Kidney glomerular epithelial cell (primary cell): ENCODE results near the gene COL6A2.
"Not testable (repeated sequence)": the region's sequence is repeated elsewhere in the genome, so short reads cannot be mapped to it uniquely, and the experiment has no call there.

Source experiments
- DNase-seq: peaks from one replicate; lab custom pipeline; 2025; lab: John Stamatoyannopoulos, UW

The COL6A2 gene

DNA sequence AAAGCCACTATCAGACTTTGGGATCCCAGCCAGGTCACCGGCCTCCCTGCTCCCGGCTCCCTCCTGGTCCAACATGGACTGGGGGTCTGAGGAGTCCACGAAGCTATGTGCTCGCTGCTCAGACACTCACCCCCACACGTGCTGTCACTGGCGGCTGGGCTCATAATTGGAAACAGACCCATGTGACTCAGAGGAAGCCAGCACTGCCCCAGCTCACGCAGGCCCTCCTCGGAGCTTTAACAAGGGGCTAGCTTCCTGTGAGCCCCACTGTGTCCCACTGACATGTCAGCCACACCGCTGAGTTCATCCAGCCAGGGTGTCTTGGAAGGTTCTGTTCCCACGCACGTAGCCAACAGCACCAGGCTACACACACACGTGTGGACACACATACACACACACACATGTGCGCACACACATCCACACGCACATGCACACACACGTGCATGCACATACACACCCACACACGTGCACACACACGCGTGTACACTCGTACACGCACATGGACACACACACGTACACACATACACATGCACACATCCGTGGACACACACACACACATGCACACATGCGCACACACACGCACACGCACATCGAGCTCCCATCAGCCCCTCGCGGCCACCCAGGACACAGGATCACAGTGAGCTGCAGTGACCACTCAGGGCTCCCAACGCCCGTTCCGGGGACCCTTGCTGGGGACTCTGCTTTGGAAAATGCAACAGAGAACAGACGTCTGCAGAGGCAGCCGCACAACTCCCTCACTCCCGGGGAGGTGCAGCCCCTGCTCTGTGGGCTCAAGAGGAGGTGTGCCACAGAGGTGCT is 18.4 kb upstream of the COL6A2 start:
- no peak for DNase-seq

DNA sequence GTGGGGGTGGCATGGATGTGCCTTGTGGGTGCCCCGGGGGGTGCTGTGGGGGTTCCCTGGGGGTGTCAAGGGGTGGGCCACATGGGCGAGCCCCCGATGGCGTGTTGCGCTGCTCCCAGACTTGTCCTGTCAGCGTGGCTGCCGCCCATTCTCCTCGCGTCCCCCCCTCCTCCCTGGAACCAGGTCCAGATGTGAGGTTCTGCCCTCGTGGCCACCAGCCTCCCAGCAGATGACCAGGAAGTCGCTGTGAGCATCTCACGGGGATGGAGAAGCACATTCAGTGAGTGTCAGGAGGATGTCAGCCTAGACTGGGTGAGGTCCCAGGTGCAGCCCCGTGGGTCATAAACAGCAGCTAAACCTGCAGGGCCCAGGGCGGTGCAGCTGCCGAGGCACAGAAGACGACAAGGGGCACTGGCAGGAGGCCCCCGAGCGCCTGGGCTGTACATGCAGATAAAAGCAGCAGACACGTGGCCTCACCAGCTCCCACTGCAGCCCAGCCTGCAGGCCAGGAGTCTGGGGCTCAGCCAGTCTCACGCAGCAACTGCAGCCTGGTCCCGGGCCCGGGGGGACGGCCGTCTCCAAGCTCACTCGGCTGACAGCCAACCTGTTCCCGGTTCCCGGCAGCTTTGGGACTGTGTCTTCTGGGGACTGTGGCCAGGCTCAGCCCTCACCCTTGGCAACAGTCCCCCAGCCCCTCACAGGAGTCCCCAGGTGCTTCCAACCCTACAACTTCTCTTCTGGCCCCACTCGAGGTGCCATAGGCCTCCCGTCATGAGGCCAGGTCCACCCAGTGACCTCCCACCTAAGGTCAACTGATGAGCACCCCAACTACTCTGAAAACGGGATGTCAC is 17.5 kb upstream of the COL6A2 start:
- DNase-seq: no peak

DNA sequence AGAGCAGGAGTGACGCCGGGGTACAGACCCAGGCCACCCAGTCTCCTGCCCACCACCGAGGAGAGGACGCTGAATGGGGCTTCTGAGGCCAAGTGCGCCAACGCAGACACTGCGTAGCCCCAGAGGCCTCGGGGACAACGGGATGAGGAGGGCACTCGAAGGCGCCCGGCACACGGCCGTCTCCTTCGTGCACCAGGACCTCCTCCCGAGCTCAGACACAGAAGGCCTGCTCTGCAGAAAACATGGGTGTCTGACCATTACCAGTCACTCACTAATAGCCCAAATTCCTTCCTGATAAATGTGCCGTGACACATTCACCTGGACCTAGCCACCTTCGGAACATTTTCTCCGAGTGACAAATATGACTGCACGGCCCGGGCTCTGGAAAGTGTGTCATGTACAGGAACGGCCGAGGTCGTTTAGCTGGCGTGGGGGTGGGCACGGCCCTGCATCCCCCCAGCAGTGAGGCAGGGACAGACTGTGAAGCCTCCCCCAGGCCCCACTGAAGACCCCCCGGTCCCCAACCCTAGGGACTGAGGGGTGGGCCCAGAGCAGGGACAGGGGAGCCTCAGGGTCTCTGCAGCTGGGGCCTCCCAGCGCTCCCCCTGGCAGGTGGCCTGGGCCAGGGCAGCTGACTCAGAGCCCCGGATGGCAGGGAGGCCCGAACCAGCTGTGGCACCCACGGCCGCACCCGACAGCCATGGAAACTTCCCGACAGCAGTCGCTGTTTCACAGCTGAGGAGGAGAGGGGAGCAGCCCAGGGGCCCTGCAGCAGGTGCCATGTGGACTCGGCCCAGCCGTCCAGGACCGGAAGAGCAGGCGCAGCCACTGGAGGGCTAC is 16.7 kb upstream of the COL6A2 start:
- no peak for DNase-seq

DNA sequence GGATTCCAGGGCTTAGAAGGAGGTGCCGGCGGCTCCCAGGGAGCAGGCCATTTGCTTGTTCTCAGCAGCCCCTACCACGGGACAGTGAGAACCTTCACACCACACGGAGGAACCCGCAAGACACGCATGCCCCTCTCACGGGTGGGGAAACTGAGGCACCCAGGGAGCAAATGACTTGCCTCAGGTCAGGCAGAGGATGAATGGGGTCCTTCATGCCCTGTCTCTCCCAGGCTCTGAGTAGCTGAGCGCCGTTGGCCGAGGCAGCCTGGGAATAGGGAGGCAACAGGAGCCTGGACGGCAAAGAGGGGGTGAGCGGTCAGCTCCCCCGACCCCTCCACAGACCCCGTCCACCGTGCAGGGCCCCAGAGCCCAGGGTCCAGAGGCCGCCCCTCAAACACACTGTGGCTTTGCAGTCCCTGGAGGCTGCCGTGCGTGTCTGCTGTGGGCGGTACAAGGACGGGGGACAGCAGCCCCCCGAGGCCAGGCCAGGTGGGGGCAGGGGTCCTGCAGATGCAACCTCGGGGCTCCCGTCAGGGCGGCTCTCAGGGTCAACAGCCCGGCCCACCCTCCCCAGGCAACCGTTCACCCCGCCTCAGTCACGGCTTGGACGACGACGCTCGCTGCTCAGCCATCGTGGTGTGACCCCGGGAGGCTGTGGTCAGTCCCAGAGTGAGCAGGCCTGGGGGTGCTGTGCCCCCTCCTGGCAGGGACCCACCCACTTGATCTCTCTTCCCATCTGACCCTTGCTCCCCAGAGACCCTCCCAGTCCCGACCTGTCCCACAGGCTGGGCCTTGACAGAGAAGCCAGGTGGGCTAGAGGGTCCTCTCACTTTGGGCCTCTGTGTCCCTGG is 15.8 kb upstream of the COL6A2 start:
- no peak for DNase-seq

DNA sequence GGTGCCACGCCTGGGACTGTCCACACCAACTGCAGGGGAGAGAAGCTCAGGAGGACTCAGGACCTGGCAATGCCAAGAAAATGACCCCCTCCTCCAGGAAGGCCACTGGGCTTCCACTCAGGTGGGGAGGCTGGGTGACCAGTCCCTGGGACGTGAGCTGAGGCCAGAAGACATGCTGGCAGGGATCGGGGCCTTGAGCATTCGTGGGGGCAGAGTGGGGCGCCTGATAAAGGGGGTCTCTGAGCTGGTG is 15.3 kb upstream of the COL6A2 start:
- DNase-seq: no peak

DNA sequence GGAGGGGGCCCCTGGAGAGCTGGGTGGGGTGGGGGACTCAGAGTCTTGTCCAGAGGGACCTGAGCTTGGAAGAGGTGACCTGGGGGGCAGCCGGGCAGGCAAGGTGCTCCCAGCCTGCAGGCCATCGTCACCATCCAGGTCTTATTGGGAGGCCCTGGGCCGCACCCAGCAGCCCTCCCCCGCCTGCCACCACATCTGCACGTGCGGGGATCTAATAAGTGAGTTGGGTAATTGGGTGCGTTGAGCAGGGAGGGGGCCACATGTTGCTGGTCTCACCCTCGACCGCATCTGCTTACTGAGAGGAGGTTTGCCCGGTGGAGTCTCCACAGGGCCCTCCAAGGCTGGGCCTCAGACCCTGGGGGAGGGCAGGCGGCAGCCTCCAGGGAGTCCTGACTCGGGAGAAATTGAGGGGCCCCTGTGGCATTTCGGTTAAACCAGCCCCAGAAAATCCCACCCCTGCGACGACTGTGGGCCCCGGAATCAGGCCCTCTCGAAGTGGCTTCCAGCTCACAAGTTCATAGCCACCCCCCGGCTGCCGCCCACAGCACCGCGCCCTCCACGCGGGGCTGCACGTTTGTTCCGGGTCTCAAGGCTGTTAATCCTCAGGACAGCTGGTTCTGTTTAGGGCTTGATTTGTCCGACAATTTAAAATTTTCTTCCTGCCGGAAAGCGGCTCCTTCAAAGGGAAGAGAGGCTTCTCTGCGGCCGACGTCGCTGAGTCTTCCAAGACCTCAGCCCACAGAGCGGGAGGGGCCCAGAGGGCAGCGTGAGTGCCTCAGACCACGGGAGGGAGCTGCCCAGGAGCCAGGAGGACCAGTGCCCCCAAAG is 14.7 kb upstream of the COL6A2 start:
- DNase-seq: no peak

DNA sequence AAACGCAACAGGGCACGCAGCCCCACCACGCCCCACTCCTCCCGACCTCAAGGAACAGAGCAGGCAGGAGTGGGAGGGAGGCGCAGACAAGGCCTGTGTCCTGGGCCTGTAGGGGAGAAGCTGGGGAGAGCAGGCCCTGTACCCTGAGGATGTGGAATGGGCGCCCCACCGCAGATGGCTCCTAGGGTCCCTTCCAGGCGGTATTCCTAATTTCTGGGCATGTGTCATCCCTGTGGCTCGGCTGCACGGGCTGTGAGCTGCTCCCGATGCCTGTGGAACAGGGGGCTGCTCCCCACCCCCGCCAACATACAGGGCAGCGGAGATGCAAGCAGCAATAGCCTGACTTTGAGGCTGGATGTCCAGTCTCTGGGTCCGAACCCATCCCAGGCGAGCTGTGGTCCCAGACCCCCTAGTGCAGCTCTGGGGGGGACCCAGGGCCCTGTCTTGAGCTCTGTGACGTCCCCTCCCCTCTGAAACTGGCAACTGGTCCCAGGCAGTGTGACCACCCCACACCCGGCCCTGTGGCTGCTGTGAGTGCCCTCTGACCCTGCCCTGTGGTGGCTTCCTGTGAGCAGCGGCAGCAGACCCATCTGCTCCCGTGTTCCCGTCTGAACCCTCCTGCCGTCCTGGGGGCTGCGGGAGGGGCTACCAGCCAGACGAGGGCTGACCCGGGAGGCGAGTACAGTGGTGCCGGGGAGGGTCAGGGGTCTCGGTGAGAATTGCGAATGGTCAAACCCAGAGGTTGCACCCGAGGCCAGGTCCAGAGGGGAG is 13.9 kb upstream of the COL6A2 start:
- DNase-seq: no peak

DNA sequence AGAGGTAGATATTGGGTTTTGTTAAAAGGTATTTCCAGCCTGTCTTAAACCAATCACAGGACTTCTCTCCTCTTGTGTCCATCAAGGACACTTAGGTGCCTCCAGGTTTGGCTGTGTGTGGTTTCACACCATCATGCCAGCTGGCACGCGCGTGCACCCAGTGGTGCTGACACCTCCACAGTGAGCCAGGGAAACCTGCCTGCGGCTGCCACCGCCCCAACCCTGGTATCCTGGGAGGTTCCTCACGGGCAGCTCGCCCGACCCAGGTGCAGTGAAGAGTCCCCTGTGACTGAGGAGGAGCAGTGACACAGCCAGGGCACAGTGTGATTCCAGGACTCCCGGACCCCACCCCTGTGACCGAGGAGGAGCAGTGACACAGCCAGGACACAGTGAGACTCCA is 13.2 kb upstream of the COL6A2 start:
- DNase-seq: no peak

DNA sequence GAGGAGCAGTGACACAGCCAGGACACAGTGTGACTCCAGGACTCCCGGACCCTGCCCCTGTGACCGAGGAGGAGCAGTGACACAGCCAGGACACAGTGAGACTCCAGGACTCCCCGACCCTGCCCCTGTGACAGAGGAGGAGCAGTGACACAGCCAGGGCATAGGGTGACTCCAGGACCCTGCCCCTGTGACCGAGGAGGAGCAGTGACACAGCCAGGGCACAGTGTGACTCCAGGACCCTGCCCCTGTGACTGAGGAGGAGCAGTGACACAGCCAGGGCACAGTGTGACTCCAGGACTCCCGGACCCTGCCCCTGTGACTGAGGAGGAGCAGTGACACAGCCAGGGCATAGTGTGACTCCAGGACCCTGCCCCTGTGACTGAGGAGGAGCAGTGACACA is 12.7 kb upstream of the COL6A2 start:
- not testable (repeated sequence) for DNase-seq

DNA sequence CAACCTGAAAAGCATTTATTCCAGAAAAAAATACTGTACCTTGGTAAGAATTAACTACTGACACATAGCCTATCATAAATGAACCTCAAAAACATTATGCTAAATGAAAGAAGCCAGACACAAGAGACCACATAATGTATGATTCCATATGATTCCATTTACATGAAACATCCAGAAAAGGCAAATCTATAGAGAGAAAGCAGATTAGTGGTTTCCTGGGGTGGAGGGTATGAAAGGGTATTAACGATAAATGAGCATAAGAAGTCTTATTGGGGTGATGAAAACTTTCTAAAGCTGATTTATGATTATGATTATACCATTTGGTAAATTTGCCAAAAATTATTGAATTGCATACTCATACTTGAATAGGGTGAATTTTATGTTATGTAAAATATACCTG is 10.3 kb upstream of the COL6A2 start:
- no peak for DNase-seq

DNA sequence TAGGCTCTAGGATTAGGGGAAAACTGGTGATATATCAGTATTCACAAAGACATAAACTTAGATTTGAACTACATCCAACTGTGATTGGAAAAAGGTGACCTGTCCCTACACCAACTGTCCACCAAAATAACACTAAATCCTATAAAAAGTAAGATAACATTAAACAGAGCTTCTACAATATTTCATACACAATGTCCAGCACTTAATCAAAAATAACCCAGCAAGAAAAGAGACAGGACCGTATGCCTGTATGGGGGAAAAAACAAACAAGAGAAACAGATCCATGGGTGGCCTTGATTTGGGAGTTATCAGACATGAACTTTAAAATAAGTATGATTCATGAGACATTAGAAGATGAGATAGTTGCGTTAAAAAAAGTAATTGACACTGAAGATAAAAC is 9.7 kb upstream of the COL6A2 start:
- no peak for DNase-seq

DNA sequence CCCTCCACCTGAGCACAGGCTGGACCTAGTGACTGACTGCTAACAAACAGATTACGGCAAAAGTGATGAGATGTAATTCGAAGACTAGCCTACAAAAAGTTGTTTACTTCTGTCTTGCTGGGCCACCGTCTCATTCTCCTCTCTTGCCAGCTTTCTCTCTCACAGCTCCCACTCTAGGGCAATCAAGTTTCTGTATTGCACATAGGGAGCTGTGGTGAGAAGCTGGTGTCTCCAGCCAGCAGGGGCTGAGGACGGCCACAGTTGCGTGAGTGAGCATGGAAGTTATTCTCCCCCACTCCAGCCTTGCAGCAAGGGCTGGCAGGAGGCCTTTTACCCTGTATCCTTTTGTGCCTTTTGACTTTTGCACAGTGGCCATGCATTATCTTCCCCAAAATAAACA is 8.6 kb upstream of the COL6A2 start:
- no peak for DNase-seq

DNA sequence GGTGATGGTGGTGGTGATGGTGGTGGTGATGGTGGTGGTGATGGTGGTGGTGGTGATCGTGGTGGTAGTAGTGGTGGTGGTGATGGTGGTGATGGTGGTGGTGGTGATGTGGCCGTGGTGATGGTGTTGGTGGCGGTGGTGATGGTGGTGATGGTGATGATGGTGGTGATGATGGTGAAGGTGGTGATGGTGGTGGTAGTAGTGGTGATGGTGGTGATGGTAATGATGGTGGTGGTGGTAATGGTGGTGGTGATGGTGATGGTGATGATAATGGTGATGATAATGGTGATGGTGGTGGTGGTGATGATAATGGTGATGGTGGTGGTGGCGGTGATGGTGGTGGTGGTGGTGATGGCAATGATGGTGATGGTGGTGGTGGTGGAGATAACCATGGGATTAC is 6.8 kb upstream of the COL6A2 start:
- DNase-seq: no peak

DNA sequence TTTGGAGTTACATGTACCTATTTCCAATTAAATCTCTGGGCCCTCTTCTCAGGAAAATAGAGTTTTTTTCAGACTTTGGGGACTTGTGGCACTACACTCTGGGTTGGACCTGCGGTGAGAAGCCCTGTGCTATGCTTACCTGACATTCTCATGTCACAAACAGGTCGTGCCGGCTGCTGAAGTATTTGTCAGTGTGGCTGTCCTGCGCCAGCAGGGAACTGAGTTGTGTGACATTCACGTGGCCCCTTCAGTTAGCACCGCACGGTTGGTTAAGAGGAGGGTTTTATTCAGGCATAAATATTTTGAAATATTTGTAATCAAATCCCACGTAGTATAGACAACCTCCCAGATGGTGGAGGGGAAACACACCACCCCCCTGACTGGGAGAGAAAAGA is 6.3 kb upstream of the COL6A2 start:
- DNase-seq: no peak

DNA sequence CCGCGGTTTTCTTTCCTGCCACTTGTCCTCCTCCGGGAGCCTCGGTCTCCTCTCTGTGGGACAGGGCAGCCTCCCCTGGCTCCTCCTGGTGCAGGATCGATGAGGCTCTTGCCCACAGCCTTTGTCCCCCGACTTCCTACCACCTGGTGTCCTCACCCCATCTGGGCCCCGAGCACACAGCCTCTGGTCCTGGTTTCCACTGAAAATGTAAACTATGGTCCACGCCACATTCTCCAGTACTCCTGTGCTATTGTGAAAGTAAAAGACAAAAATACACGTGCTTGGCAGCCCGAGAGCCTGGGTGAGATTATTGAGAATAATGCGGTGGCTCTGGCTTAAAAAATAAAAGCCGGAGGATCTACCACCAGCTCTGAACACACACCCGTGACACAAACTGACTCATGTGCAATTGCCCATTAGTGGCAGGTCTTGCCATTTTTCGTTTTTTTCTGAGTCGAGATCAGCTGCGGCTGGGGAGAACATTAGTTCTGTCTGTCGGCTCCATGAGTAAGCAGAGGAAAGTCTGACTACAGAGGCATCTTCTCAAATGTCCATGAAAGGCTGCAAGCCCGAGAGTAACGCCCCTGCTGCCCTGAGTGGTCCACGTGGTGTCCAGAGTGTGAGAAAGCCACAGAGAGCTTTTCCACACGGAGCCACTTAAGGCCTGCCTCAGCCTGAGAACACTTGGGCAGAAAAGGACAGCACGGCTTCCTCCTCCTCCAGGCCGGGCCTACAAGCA is 5.7 kb upstream of the COL6A2 start:
- no peak for DNase-seq

DNA sequence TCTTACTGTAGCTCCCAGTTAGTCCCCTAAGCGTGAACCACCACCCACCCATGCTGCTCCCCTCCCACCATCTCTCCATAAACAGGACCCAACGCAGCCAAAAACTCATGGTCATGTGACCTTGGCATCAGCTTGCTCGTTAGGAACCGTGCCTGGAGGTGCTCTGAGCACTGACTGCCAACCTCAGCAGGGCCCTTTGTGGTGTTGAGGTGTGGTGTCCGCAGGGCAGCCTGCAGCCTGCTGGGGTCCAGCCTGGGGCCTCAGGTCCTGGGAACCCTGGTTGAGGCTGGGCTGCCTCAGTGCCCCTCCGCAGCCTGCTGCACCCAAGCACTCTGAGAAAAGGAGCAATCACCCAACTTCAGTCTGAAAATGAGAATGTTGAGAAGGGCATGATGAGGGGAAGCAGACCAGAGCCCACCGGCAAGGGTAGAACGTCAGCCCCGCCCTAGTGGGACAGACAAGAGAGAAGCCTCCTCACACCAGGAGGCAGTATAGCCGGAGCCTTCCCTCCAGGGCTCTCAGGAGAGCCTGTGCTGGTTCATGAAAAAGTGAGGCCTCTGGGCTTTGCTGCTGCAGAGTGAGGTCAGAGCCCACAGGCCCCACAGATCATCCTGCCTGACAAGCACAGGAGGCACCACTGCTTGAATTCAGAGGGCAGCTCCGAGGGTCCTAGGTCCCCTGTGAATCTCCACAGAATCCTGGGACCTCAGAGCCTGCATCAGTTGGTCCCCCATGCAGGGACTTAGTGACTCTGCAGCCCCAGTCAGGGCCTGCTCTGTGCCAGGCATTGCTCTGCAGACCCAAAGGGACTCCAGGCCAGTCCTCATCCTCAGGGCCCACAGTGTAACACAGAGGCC is 4.9 kb upstream of the COL6A2 start:
- no peak for DNase-seq

DNA sequence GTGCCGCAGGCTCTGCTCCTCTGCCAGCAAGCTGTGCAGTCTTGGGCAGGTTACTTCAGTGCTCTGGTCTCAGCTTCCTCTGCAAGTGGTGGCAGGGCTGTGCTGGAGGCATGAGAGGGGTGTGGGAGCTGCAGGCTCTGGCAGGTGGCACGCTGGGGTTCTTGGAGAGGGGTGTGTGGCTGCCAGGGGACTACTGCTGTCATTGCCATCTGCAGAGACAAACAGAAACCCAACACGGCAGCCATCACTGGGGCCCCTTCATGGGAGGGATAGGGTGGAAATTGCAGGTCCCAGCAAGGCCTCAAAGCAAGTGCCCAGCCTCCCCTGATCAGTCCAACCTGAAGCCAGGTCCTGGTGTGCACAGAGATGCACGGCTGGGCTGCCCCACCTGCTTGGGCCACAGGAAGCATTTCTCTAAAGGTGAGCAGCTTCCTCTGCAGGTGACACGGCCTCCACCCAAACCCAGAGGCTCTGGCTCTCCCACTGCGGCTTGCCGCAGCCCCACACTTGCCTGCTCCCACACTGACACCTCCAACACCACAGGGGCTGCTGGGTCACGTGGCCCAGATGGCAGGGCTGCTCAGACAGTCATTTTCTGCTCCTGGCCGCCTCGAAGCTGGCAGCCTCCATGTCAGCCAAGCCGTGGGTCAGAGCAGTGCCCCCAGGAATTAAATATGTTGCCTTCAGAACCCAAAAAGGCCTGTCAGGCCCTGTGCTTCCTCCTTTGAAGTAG is 4.1 kb upstream of the COL6A2 start:
- no peak for DNase-seq
